ENCODE measurements around the gene CTSV.
"Not testable (repeated sequence)": the region's sequence is repeated elsewhere in the genome, so short reads cannot be mapped to it uniquely, and the experiment has no call there.

The CTSV gene

DNA sequence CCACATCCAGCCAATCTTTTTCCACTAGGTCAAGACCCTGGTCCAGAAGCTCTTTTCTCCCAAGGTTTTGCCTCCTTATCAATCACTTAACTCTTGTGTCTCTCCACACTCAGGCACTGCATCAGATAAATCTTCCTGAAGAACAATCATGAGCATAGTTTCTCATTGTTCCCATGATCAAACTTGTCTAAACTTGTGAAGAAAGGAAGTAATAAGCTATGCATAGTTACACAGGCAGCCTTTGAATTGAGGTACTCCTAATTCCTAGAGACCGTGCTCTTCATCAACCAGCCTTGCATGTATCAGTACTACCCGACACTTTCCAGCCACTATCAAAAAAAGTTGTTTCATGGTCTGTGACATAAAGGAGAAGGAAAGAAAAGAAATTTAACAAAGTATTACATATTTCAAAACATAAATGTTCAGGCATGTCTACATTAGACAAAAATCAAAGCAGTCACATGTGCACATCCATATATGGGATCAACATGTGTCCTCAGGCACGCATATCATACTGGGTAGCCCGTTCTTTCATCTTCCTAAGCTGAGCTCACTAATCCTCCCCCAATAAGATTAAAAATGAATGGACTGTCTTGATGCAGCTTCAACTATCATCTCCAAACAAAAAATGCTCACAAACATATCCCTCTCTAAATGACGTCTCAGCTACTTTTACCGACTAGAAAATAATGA lies 41.8 kb downstream of the CTSV start:
- H3K4me3 ChIP-seq (ENCODE audit: low read depth in 1 of 2, low read length in 2 of 2); H3K27me3 ChIP-seq (ENCODE audit: control insufficient read depth in 1 of 2, insufficient read depth in 2 of 2, low read length in 2 of 2); H3K9ac ChIP-seq (ENCODE audit: low read depth in 1 of 2, low read length in 2 of 2); H3K9me3 ChIP-seq (ENCODE audit: control insufficient read depth in 1 of 2, low read length in 2 of 2); H3K36me3 ChIP-seq (ENCODE audit: control insufficient read depth in 1 of 2, insufficient read depth in 2 of 2, low read length in 2 of 2); H3K27ac ChIP-seq (ENCODE audit: low read depth, low read length); H3K4me1 ChIP-seq (ENCODE audit: control insufficient read depth in 1 of 2, insufficient read depth in 2 of 2, low read length in 2 of 2): not testable (repeated sequence)

DNA sequence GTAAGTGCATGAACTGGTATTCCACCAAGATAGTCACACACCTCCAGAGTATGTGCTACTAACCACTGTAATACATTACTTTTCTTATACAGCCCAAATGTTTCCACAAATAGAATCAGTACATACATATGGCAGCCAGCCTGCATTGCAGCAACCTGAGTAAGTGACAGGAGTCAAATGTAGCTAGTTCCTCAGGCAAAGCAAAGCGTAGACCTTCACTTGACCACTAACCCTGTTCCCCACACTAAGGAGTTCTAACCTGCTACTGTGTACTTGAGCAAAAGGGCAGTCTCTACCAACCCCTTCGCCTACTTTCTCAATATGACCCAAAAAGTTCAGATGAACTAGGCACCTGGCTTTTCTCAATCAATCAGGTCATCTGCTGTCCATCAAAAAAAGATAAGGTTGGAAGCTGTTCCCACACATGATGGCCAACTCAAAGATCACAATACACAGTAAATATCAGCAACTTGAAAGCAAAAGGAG lies 44.4 kb downstream of the CTSV start:
- not testable (repeated sequence) for H3K9ac ChIP-seq (ENCODE audit: low read depth in 1 of 2, low read length in 2 of 2); H3K27ac ChIP-seq (ENCODE audit: low read depth, low read length); H3K4me1 ChIP-seq (ENCODE audit: control insufficient read depth in 1 of 2, insufficient read depth in 2 of 2, low read length in 2 of 2); H3K27me3 ChIP-seq (ENCODE audit: control insufficient read depth in 1 of 2, insufficient read depth in 2 of 2, low read length in 2 of 2); H3K36me3 ChIP-seq (ENCODE audit: control insufficient read depth in 1 of 2, insufficient read depth in 2 of 2, low read length in 2 of 2); H3K4me3 ChIP-seq (ENCODE audit: low read depth in 1 of 2, low read length in 2 of 2); H3K9me3 ChIP-seq (ENCODE audit: control insufficient read depth in 1 of 2, low read length in 2 of 2)

DNA sequence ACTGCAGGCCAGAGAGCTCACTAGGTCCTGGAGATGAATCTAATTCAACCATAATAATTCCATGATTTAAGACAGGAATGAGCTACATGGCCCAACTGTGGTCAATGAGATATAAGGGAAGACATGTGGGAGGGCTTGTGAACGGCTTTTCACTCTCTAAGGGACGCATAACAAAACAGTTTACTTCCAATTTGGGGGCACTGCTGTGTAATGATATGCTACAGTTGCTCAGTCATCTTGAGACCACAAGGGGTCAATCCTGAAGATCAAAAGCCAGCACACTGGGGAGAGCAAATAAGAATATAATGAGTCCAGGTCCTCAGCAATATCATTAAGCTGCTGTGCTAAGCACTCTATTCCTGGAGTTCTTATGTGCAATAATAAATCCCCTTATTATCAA lies 46.6 kb downstream of the CTSV start:
- H3K4me3 ChIP-seq (ENCODE audit: low read depth in 1 of 2, low read length in 2 of 2); H3K4me1 ChIP-seq (ENCODE audit: control insufficient read depth in 1 of 2, insufficient read depth in 2 of 2, low read length in 2 of 2); H3K9ac ChIP-seq (ENCODE audit: low read depth in 1 of 2, low read length in 2 of 2); H3K36me3 ChIP-seq (ENCODE audit: control insufficient read depth in 1 of 2, insufficient read depth in 2 of 2, low read length in 2 of 2); H3K9me3 ChIP-seq (ENCODE audit: control insufficient read depth in 1 of 2, low read length in 2 of 2); H3K27me3 ChIP-seq (ENCODE audit: control insufficient read depth in 1 of 2, insufficient read depth in 2 of 2, low read length in 2 of 2); H3K27ac ChIP-seq (ENCODE audit: low read depth, low read length): not testable (repeated sequence)

GRCh38 chr9:96989747-96990318 lies 49.1 kb downstream of the CTSV start:
- not testable (repeated sequence) for H3K9me3 ChIP-seq (ENCODE audit: control insufficient read depth in 1 of 2, low read length in 2 of 2); H3K36me3 ChIP-seq (ENCODE audit: control insufficient read depth in 1 of 2, insufficient read depth in 2 of 2, low read length in 2 of 2); H3K27ac ChIP-seq (ENCODE audit: low read depth, low read length); H3K27me3 ChIP-seq (ENCODE audit: control insufficient read depth in 1 of 2, insufficient read depth in 2 of 2, low read length in 2 of 2); H3K4me1 ChIP-seq (ENCODE audit: control insufficient read depth in 1 of 2, insufficient read depth in 2 of 2, low read length in 2 of 2); H3K9ac ChIP-seq (ENCODE audit: low read depth in 1 of 2, low read length in 2 of 2); H3K4me3 ChIP-seq (ENCODE audit: low read depth in 1 of 2, low read length in 2 of 2)

- not testable (repeated sequence) for H3K27me3 ChIP-seq (ENCODE audit: control insufficient read depth in 1 of 2, insufficient read depth in 2 of 2, low read length in 2 of 2); H3K27ac ChIP-seq (ENCODE audit: low read depth, low read length); H3K9me3 ChIP-seq (ENCODE audit: control insufficient read depth in 1 of 2, low read length in 2 of 2); H3K4me1 ChIP-seq (ENCODE audit: control insufficient read depth in 1 of 2, insufficient read depth in 2 of 2, low read length in 2 of 2); H3K36me3 ChIP-seq (ENCODE audit: control insufficient read depth in 1 of 2, insufficient read depth in 2 of 2, low read length in 2 of 2); H3K4me3 ChIP-seq (ENCODE audit: low read depth in 1 of 2, low read length in 2 of 2); H3K9ac ChIP-seq (ENCODE audit: low read depth in 1 of 2, low read length in 2 of 2)
Observed at GRCh38 chr9:96984887-96985286, 54.1 kb downstream of the CTSV start.

DNA sequence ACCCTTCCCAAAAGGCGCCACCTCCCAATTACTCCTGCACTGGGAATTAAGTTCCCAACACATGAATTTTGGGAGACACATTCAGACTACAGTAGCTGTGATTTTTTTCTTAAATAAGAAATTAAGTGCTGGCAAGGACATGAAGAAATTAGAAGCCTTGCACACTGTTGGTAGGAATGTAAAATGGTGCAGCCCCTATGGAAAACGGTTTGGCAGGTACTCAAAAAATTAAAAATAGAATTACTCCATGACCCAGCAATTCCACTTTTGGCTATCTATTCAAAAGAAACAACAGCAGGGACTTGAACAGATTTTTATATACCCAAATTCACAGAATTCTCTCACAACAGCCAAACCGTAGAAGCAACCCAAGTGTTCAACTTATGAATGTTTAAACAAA lies 54.8 kb downstream of the CTSV start:
- not testable (repeated sequence) for H3K9me3 ChIP-seq (ENCODE audit: control insufficient read depth in 1 of 2, low read length in 2 of 2); H3K36me3 ChIP-seq (ENCODE audit: control insufficient read depth in 1 of 2, insufficient read depth in 2 of 2, low read length in 2 of 2); H3K27me3 ChIP-seq (ENCODE audit: control insufficient read depth in 1 of 2, insufficient read depth in 2 of 2, low read length in 2 of 2); H3K4me1 ChIP-seq (ENCODE audit: control insufficient read depth in 1 of 2, insufficient read depth in 2 of 2, low read length in 2 of 2); H3K27ac ChIP-seq (ENCODE audit: low read depth, low read length); H3K9ac ChIP-seq (ENCODE audit: low read depth in 1 of 2, low read length in 2 of 2); H3K4me3 ChIP-seq (ENCODE audit: low read depth in 1 of 2, low read length in 2 of 2)

- H3K36me3 ChIP-seq (ENCODE audit: control insufficient read depth in 1 of 2, insufficient read depth in 2 of 2, low read length in 2 of 2); H3K9me3 ChIP-seq (ENCODE audit: control insufficient read depth in 1 of 2, low read length in 2 of 2); H3K4me1 ChIP-seq (ENCODE audit: control insufficient read depth in 1 of 2, insufficient read depth in 2 of 2, low read length in 2 of 2); H3K27me3 ChIP-seq (ENCODE audit: control insufficient read depth in 1 of 2, insufficient read depth in 2 of 2, low read length in 2 of 2); H3K9ac ChIP-seq (ENCODE audit: low read depth in 1 of 2, low read length in 2 of 2); H3K27ac ChIP-seq (ENCODE audit: low read depth, low read length); H3K4me3 ChIP-seq (ENCODE audit: low read depth in 1 of 2, low read length in 2 of 2): not testable (repeated sequence)
Observed at GRCh38 chr9:96983496-96984122, 55.3 kb downstream of the CTSV start.

Measured in duodenal mucosa (tissue), 2 donors.